Mesenchymal stem cell (in vitro differentiated cells and primary cell): ENCODE results near the gene NUP214.
"Not testable (repeated sequence)": the region's sequence is repeated elsewhere in the genome, so short reads cannot be mapped to it uniquely, and the experiment has no call there.

Source experiments
- DNase-seq: peaks from one replicate; pipeline ENCODE4 v3.0.0-alpha.2; 2013
- H2AFZ ChIP-seq: one replicate; pipeline ENCODE4 v1.6.1; 2013; ENCODE audit warnings: low read depth, mild to moderate bottlenecking, control low read depth, inconsistent platforms, low read length, moderate library complexity
- H2AK5ac ChIP-seq: 2 replicates; pipeline ENCODE4 v1.6.1; 2013; ENCODE audit warnings: low read length, moderate library complexity, mild to moderate bottlenecking, inconsistent platforms; ENCODE audit not compliant: severe bottlenecking
- H2BK120ac ChIP-seq: one replicate; pipeline ENCODE4 v1.6.1; 2013; ENCODE audit warnings: low read depth, mild to moderate bottlenecking, inconsistent platforms, low read length, moderate library complexity
- H2BK12ac ChIP-seq, 2 experiments: one replicate each; pipeline ENCODE4 v1.6.1; 2013; ENCODE audit warnings: inconsistent platforms in 2 of 2, low read length in 2 of 2, mild to moderate bottlenecking in 2 of 2, moderate library complexity in 2 of 2, control low read depth in 1 of 2
- H2BK15ac ChIP-seq: one replicate; pipeline ENCODE4 v1.6.1; 2013; ENCODE audit warnings: mild to moderate bottlenecking, low read depth, inconsistent platforms; ENCODE audit not compliant: poor library complexity, severe bottlenecking
- H2BK5ac ChIP-seq: 2 replicates; pipeline ENCODE4 v1.6.1; 2013; ENCODE audit warnings: low read depth, mild to moderate bottlenecking, low read length, control low read depth, inconsistent platforms; ENCODE audit not compliant: poor library complexity, severe bottlenecking
- H3K14ac ChIP-seq, 2 experiments: one replicate each; pipeline ENCODE4 v1.6.1; 2013; ENCODE audit warnings: inconsistent platforms in 2 of 2, low read length in 2 of 2, control low read depth in 1 of 2, mild to moderate bottlenecking in 1 of 2, moderate library complexity in 1 of 2
- H3K18ac ChIP-seq, 2 experiments: one replicate each; pipeline ENCODE4 v1.6.1; 2013; ENCODE audit warnings: inconsistent platforms in 2 of 2, low read length in 2 of 2, control low read depth in 1 of 2, low read depth in 1 of 2, mild to moderate bottlenecking in 1 of 2
- H3K23ac ChIP-seq, 2 experiments: one replicate each; pipeline ENCODE4 v1.6.1; 2013; ENCODE audit warnings: inconsistent platforms in 2 of 2, low read length in 2 of 2, mild to moderate bottlenecking in 2 of 2, moderate library complexity in 2 of 2, control low read depth in 1 of 2
- H3K27ac ChIP-seq: 2 replicates; pipeline ENCODE4 v1.5.1; 2013; ENCODE audit warnings: mild to moderate bottlenecking, moderate library complexity, low read length, control low read depth, inconsistent platforms; ENCODE audit not compliant: poor library complexity, severe bottlenecking
- H3K27me3 ChIP-seq, 2 experiments: 2 replicates each; pipeline versions ENCODE4 v1.6.1 to v1.7.0; 2013; ENCODE audit warnings: low read length in 2 of 2, mild to moderate bottlenecking in 2 of 2, moderate library complexity in 2 of 2, control low read depth in 1 of 2, inconsistent platforms in 1 of 2; ENCODE audit not compliant: control insufficient read depth in 1 of 2, insufficient read depth in 1 of 2
- H3K36me3 ChIP-seq, 2 experiments: 2 replicates each; pipeline versions ENCODE4 v1.6.1 to v1.7.0; 2013; ENCODE audit warnings: low read length in 2 of 2, control low read depth in 1 of 2, inconsistent platforms in 1 of 2, low read depth in 1 of 2, mild to moderate bottlenecking in 1 of 2; ENCODE audit not compliant: insufficient read depth in 2 of 2, control insufficient read depth in 1 of 2
- H3K4ac ChIP-seq, 2 experiments: one replicate each; pipeline ENCODE4 v1.6.1; 2013; ENCODE audit warnings: inconsistent platforms in 2 of 2, low read length in 2 of 2, mild to moderate bottlenecking in 2 of 2, moderate library complexity in 2 of 2, control low read depth in 1 of 2, low read depth in 1 of 2
- H3K4me1 ChIP-seq: 2 replicates; pipeline ENCODE4 v1.6.1; 2013; ENCODE audit warnings: low read depth, low read length, control low read depth; ENCODE audit not compliant: control insufficient read depth, insufficient read depth
- H3K4me2 ChIP-seq: 2 replicates; pipeline ENCODE4 v1.6.1; 2013; ENCODE audit warnings: low read length, mild to moderate bottlenecking, inconsistent platforms; ENCODE audit not compliant: poor library complexity, severe bottlenecking
- H3K4me3 ChIP-seq, 2 experiments: 2 replicates each; pipeline versions ENCODE4 v1.5.1 to v1.7.0; 2013; ENCODE audit warnings: low read length in 2 of 2, mild to moderate bottlenecking in 2 of 2, control low read depth in 1 of 2, low read depth in 1 of 2; ENCODE audit not compliant: insufficient read depth in 1 of 2
- H3K79me1 ChIP-seq: replicated peaks from 2 replicates; pipeline ENCODE4 v1.6.1; 2013; ENCODE audit warnings: mild to moderate bottlenecking, control low read depth, low read length, inconsistent platforms; ENCODE audit not compliant: poor library complexity, severe bottlenecking
- H3K9ac ChIP-seq: 2 replicates; pipeline ENCODE4 v1.7.0; 2013; ENCODE audit warnings: mild to moderate bottlenecking, low read length, moderate library complexity
- H3K9me3 ChIP-seq: 2 replicates; pipeline ENCODE4 v1.7.0; 2013; ENCODE audit warnings: mild to moderate bottlenecking, low read length; ENCODE audit not compliant: control insufficient read depth
- H4K8ac ChIP-seq: one replicate; pipeline ENCODE4 v1.6.1; 2013; ENCODE audit warnings: inconsistent platforms, mild to moderate bottlenecking, low read length, moderate library complexity
- H4K91ac ChIP-seq: one replicate; pipeline ENCODE4 v1.6.1; 2013; ENCODE audit warnings: mild to moderate bottlenecking, low read length, inconsistent platforms
- WGBS: methylation state at CpG from one replicate; pipeline ENCODE4 v1.1.7; 2013; ENCODE audit warnings: mixed read lengths; 5-methylcytosine and 5-hydroxymethylcytosine counted together

The NUP214 gene

DNA sequence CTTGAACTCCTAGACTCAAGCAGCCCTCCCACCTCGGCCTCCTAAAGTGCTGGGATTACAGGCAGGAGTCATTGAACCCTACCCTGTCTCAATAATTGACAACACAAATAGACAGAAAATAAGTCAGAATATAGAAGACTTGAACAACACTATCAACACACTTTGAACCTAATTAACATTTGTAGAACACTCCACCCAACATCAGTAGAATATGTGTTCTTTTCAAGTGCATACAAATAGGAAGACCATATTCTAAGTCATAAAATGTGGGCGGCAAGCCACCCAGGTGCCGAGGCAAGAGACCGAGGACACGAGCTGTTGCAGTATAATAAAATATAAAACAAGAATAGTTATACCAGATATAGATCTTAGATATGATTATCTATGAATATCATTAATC lies 118.9 kb downstream of the NUP214 start:
- H3K4me2 ChIP-seq, H3K27ac ChIP-seq, H3K23ac ChIP-seq, H3K4me1 ChIP-seq, H3K14ac ChIP-seq, H3K36me3 ChIP-seq, H3K9ac ChIP-seq, H2AK5ac ChIP-seq, H3K79me1 ChIP-seq, H2BK5ac ChIP-seq, H2AFZ ChIP-seq, H4K91ac ChIP-seq, DNase-seq, H3K9me3 ChIP-seq, H3K4me3 ChIP-seq, H3K18ac ChIP-seq, H2BK120ac ChIP-seq, H2BK12ac ChIP-seq, H4K8ac ChIP-seq, H2BK15ac ChIP-seq, H3K4ac ChIP-seq: not testable (repeated sequence)
- WGBS, result 50% methylated on average over 1 of the region's 5 CpGs
- peaks cover 0 to 15% of the 10 kb centered on the region in 2 experiments for H3K27me3 ChIP-seq

DNA sequence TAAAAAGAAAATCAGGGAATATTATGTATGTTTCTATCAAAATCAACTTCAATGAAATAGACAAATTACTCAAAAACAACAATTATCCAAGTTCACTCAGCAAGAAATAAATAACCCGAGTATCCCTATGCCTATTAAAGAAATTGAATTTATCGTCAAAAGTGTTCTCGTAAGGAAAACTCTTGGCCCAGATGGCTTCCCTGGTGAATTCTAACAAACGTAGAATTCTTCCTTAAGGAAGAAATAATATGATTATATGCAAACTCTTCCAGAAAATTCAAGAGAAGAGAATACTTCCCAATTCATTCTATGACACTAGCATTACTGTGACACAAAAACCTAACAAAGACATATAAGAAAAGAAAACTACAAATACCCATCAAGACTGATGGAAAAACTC lies 121.2 kb downstream of the NUP214 start:
- H3K4me2 ChIP-seq, result no peak overlapping the region
- H4K91ac ChIP-seq, result no peak overlapping the region
- no peak overlapping the region for H3K9ac ChIP-seq
- no peaks in the 10 kb centered on the region for H3K79me1 ChIP-seq
- no peak overlapping the region for H3K23ac ChIP-seq
- H3K27me3 ChIP-seq, result no peaks in the 10 kb centered on the region
- H2BK12ac ChIP-seq, result no peak overlapping the region
- no peak overlapping the region for H2BK5ac ChIP-seq
- no peak overlapping the region for H3K27ac ChIP-seq
- no peaks in the 10 kb centered on the region for H3K4me1 ChIP-seq
- H2AFZ ChIP-seq, result no peak overlapping the region
- no peak overlapping the region for H2BK120ac ChIP-seq
- no peak overlapping the region for H4K8ac ChIP-seq
- no peak overlapping the region for H3K4me3 ChIP-seq
- H3K36me3 ChIP-seq, result no peaks in the 10 kb centered on the region
- H2AK5ac ChIP-seq, result no peak overlapping the region
- H2BK15ac ChIP-seq, result no peak overlapping the region
- no peak overlapping the region for H3K18ac ChIP-seq
- no peak overlapping the region for H3K4ac ChIP-seq
- peaks cover 3% of the 10 kb centered on the region for H3K9me3 ChIP-seq
- no peak for DNase-seq
- WGBS, result 100% methylated on average over 3 of the region's 4 CpGs
- H3K14ac ChIP-seq, result no peak overlapping the region

DNA sequence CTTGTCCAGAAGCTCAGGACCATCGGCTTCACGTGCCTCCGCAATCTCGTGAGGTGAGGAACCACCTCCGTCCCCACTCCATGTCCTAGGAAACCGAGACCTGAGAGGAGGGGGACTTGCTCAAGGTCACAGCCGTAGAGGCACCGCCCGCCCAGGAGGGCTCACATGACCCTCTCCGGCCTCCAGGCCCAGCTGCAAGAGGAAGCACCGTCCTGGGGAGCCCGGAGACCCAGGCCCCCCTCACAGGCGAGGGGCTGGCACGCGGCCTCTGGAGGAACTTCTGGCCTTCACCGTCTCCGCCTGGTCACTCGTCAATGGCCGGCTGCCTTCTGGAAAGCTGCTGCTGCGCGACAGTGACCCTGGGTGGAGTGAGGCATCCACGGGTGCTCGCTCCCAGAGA lies 126.7 kb downstream of the NUP214 start:
- H2BK120ac ChIP-seq, result no peak overlapping the region
- no peak overlapping the region for H2BK5ac ChIP-seq
- H3K79me1 ChIP-seq, result no peaks in the 10 kb centered on the region
- no peak overlapping the region for H2AK5ac ChIP-seq
- no peak overlapping the region for H2BK12ac ChIP-seq
- H2BK15ac ChIP-seq, result no peak overlapping the region
- no peaks in the 10 kb centered on the region for H3K9me3 ChIP-seq
- no peak overlapping the region for H3K14ac ChIP-seq
- H3K4me1 ChIP-seq, result peaks cover 11% of the 10 kb centered on the region
- no peak overlapping the region for H3K27ac ChIP-seq
- no peak overlapping the region for H3K4me3 ChIP-seq
- no peak overlapping the region for H3K18ac ChIP-seq
- no peaks in the 10 kb centered on the region for H3K36me3 ChIP-seq
- H3K9ac ChIP-seq, result no peak overlapping the region
- no peak overlapping the region for H4K8ac ChIP-seq
- 96% methylated on average over 23 of the region's 23 CpGs for WGBS
- no peaks in the 10 kb centered on the region for H3K27me3 ChIP-seq
- H2AFZ ChIP-seq, result no peak overlapping the region
- H3K23ac ChIP-seq, result no peak overlapping the region
- no peak overlapping the region for H3K4ac ChIP-seq
- H4K91ac ChIP-seq, result peak overlapping the region; percentile 35
- DNase-seq, result no peak
- no peak overlapping the region for H3K4me2 ChIP-seq

DNA sequence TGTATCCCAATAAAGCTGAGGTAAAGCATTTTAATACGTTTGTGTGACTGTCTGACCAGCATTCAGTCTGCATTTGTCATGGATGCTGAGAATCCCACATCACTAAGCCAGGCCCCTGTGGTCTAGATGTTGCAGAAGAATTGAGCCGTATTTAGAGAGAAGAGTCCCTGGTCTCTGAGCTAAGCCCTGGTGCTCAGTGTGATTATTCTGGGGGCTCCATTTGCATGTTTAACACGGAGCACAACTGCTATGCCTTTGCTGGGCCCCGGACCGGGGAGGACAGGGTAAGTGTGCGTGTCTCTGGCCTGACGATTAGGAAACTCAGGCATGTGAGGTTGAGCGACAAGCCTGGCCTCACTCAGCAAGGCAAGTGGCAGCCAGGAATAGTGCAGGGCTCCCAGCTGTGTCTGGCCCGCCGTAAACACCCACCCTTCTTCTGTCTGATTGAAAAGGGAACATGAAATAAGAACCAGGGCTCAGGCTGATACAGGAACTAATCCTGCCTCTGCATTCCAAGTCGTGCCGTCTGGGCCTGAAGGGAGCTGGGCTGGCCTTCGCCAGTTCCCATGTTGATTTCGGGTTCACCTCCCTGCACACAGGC lies 128.6 kb downstream of the NUP214 start:
- no peak overlapping the region for H3K4ac ChIP-seq
- 62% methylated on average over 14 of the region's 14 CpGs for WGBS
- H4K91ac ChIP-seq, result no peak overlapping the region
- no peak overlapping the region for H2BK5ac ChIP-seq
- H3K23ac ChIP-seq, result peak overlapping the region in 1 of 2 experiments; percentile 32
- no peaks in the 10 kb centered on the region for H3K79me1 ChIP-seq
- H3K27ac ChIP-seq, result no peak overlapping the region
- no peak overlapping the region for H2AFZ ChIP-seq
- H3K36me3 ChIP-seq, result no peaks in the 10 kb centered on the region
- no peak overlapping the region for H3K14ac ChIP-seq
- H2AK5ac ChIP-seq, result no peak overlapping the region
- peak; percentile 68 for DNase-seq
- H3K4me3 ChIP-seq, result no peak overlapping the region
- peak overlapping the region in 1 of 2 experiments; percentile 29 for H3K18ac ChIP-seq
- peak overlapping the region; percentile 3 for H2BK15ac ChIP-seq
- H3K9ac ChIP-seq, result no peak overlapping the region
- H3K27me3 ChIP-seq, result no peaks in the 10 kb centered on the region
- no peak overlapping the region for H3K4me2 ChIP-seq
- peak overlapping the region; percentile 38 to 93 for H2BK12ac ChIP-seq
- H4K8ac ChIP-seq, result peak overlapping the region; percentile 24
- H3K4me1 ChIP-seq, result peaks cover 11% of the 10 kb centered on the region
- H2BK120ac ChIP-seq, result peak overlapping the region; percentile 7
- H3K9me3 ChIP-seq, result no peaks in the 10 kb centered on the region
